ENCODE results near the gene WDR20.

Gene WDR20

DNA sequence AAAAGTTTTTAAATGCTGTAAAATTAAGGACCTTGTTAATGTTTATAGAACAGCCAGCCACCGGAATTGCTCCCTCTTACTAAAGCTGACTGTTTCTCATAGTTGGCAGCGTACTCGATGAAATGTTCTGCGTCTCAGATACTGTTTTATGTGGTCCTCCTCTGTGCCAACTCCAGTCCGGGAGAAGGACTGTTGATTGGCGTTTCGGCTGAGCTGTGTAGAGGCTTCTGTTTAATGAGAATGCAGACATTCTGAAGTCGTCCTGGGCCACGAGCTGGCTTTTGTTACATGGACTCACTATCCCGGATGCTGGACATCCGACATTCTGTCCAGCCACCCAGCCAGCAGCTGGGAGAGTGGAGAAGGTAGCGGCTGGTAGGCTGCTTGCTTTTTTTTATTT lies 75.4 kb downstream of the WDR20 start:
- Histone ChIP-seq H3K9me3 (replicated peaks; ENCODE audit: insufficient read depth, low read length) (no peaks in the 10 kb centered on the region), H3K9me2 (replicated peaks; ENCODE audit: insufficient read depth, low read length) (no peaks in the 10 kb centered on the region), H3K9ac (ENCODE audit: low read length) (no peak overlapping the region), H2AFZ (ENCODE audit: low read length) (no peak overlapping the region), H3K36me3 (replicated peaks; ENCODE audit: insufficient read depth, low read length) (no peaks in the 10 kb centered on the region), H3K27ac (ENCODE audit: low read length) (no peak overlapping the region), H3K4me2 (ENCODE audit: low read depth, low read length) (no peak overlapping the region), H3K27me3 (replicated peaks; ENCODE audit: insufficient read depth, low read length) (no peaks in the 10 kb centered on the region), H3K4me3 (ENCODE audit: low read length) (no peak overlapping the region), H4K20me1 (ENCODE audit: insufficient read depth, low read length) (no peaks in the 10 kb centered on the region), H3K4me1 (ENCODE audit: low read length) (no peaks in the 10 kb centered on the region), H3F3A (ENCODE audit: insufficient read depth, low read length) (no peaks in the 10 kb centered on the region), H3K79me2 (ENCODE audit: low read length) (no peaks in the 10 kb centered on the region)
- no peak for DNase-seq
- no peak for TF ChIP-seq EZH2phosphoT487 (IDR thresholded peaks at IDR 0.05; ENCODE audit: low read length)
- TF ChIP-seq, protein P1, sequence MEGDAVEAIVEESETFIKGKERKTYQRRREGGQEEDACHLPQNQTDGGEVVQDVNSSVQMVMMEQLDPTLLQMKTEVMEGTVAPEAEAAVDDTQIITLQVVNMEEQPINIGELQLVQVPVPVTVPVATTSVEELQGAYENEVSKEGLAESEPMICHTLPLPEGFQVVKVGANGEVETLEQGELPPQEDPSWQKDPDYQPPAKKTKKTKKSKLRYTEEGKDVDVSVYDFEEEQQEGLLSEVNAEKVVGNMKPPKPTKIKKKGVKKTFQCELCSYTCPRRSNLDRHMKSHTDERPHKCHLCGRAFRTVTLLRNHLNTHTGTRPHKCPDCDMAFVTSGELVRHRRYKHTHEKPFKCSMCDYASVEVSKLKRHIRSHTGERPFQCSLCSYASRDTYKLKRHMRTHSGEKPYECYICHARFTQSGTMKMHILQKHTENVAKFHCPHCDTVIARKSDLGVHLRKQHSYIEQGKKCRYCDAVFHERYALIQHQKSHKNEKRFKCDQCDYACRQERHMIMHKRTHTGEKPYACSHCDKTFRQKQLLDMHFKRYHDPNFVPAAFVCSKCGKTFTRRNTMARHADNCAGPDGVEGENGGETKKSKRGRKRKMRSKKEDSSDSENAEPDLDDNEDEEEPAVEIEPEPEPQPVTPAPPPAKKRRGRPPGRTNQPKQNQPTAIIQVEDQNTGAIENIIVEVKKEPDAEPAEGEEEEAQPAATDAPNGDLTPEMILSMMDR (IDR thresholded peaks at IDR 0.05; ENCODE audit: low read length) = no peak
- no peak for TF ChIP-seq EZH2 (optimal IDR thresholded peaks at IDR 0.05; ENCODE audit: low read depth, low read length)

DNA sequence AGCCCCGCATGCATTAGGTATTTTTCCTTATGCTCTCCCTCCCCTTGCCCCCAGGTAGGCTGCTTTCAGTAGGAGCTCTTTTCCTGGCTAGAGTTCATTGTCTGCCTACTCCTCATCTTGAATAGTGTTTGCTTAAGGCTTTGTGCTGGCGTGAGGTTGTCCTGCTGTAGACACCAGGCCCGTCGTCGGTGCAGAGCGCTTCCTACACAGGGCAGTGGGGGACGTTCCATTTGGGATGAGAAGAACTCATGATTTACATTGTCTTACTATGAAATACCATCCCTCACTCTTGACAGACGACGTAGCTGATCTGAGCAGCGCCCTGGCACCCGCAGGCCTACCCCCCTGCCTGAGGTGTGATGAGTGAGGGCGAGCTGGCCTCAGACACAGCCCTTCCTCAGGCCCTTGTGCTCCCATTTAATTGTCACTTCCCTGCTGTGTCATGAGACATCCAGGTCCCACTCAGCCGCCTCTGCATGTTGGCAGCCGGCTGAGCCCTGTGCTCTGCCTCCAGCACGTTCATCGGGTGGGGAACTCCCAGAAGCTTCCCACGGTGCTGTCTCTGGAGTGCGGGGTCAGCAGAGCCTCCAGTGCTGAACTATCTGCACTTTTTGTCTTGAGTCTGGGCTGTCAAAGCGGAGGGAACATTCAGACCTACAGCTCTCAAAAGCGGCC lies 76.0 kb downstream of the WDR20 start:
- DNase-seq = no peak
- TF ChIP-seq EZH2phosphoT487 (IDR thresholded peaks at IDR 0.05; ENCODE audit: low read length) = no peak
- TF ChIP-seq, protein P1 (IDR thresholded peaks at IDR 0.05; ENCODE audit: low read length) = no peak
- no peak for TF ChIP-seq EZH2 (optimal IDR thresholded peaks at IDR 0.05; ENCODE audit: low read depth, low read length)
- no peak overlapping the region for H3K27ac ChIP-seq (ENCODE audit: low read length)
- no peaks in the 10 kb centered on the region for H3K27me3 ChIP-seq (replicated peaks; ENCODE audit: insufficient read depth, low read length)
- H2AFZ ChIP-seq (ENCODE audit: low read length) = no peak overlapping the region
- no peaks in the 10 kb centered on the region for H3K79me2 ChIP-seq (ENCODE audit: low read length)
- no peaks in the 10 kb centered on the region for H4K20me1 ChIP-seq (ENCODE audit: insufficient read depth, low read length)
- no peak overlapping the region for H3K9ac ChIP-seq (ENCODE audit: low read length)
- no peaks in the 10 kb centered on the region for H3F3A ChIP-seq (ENCODE audit: insufficient read depth, low read length)
- H3K4me2 ChIP-seq (ENCODE audit: low read depth, low read length) = no peak overlapping the region
- no peaks in the 10 kb centered on the region for H3K4me1 ChIP-seq (ENCODE audit: low read length)
- H3K9me3 ChIP-seq (replicated peaks; ENCODE audit: insufficient read depth, low read length) = no peaks in the 10 kb centered on the region
- no peaks in the 10 kb centered on the region for H3K36me3 ChIP-seq (replicated peaks; ENCODE audit: insufficient read depth, low read length)
- H3K4me3 ChIP-seq (ENCODE audit: low read length) = no peak overlapping the region
- no peaks in the 10 kb centered on the region for H3K9me2 ChIP-seq (replicated peaks; ENCODE audit: insufficient read depth, low read length)

DNA sequence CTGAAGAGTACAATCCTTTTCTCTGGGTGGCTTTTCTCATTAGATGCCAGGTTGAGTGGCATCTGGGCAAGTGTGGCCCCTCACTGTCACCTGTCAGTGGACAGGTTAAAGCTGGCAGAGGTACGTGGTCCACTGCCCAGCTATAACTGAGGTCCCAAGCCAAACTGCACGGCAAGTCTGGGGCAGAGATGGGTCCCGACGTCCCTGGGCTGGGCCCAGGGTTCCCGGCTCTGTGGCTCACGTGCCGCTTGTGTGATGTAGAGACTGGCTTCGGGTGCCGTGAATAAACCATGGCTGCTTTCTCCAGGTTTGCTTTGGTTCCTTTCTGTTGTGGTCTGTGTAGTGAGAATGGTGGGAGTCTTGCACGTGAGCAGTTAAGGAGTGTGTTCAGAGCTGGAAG lies 77.7 kb downstream of the WDR20 start:
- no peaks in the 10 kb centered on the region for H3K9me2 ChIP-seq (replicated peaks; ENCODE audit: insufficient read depth, low read length)
- DNase-seq = no peak
- H3K4me2 ChIP-seq (ENCODE audit: low read depth, low read length) = no peak overlapping the region
- H3F3A ChIP-seq (ENCODE audit: insufficient read depth, low read length) = no peaks in the 10 kb centered on the region
- H3K9me3 ChIP-seq (replicated peaks; ENCODE audit: insufficient read depth, low read length) = no peaks in the 10 kb centered on the region
- no peak overlapping the region for H3K27ac ChIP-seq (ENCODE audit: low read length)
- no peak overlapping the region for H2AFZ ChIP-seq (ENCODE audit: low read length)
- H3K4me3 ChIP-seq (ENCODE audit: low read length) = no peak overlapping the region
- no peaks in the 10 kb centered on the region for H3K36me3 ChIP-seq (replicated peaks; ENCODE audit: insufficient read depth, low read length)
- no peaks in the 10 kb centered on the region for H3K4me1 ChIP-seq (ENCODE audit: low read length)
- TF ChIP-seq EZH2phosphoT487 (IDR thresholded peaks at IDR 0.05; ENCODE audit: low read length) = no peak
- no peak for TF ChIP-seq EZH2 (optimal IDR thresholded peaks at IDR 0.05; ENCODE audit: low read depth, low read length)
- TF ChIP-seq, protein P1 (IDR thresholded peaks at IDR 0.05; ENCODE audit: low read length) = no peak
- H3K79me2 ChIP-seq (ENCODE audit: low read length) = no peaks in the 10 kb centered on the region
- H4K20me1 ChIP-seq (ENCODE audit: insufficient read depth, low read length) = no peaks in the 10 kb centered on the region
- no peak overlapping the region for H3K9ac ChIP-seq (ENCODE audit: low read length)
- no peaks in the 10 kb centered on the region for H3K27me3 ChIP-seq (replicated peaks; ENCODE audit: insufficient read depth, low read length)

Data from MM.1S (cell line).